KMS-11 (cell line): ENCODE results near the gene SLC9A5.

Experiments used
- H2AFZ ChIP-seq: fragments of 200-600 bp; sonication (generic); 2 replicates; pipeline ENCODE4 v1.6.1; 2016; ENCODE audit warnings: antibody characterized with exemption, mixed run types, low read depth
- H3K27ac ChIP-seq: fragments of 200-600 bp; sonication (generic); 2 replicates; pipeline ENCODE4 v1.6.1; 2016; ENCODE audit warnings: mild to moderate bottlenecking, mixed run types
- H3K27me3 ChIP-seq: fragments of 200-600 bp; sonication (generic); 2 replicates; pipeline ENCODE4 v1.6.1; 2017; ENCODE audit warnings: mild to moderate bottlenecking, low read depth, mixed run types, moderate library complexity; ENCODE audit not compliant: insufficient read depth
- H3K36me3 ChIP-seq: fragments of 200-600 bp; sonication (generic); 2 replicates; pipeline ENCODE4 v1.6.1; 2017; ENCODE audit warnings: mild to moderate bottlenecking, mixed run types; ENCODE audit not compliant: insufficient read depth
- H3K4me1 ChIP-seq: fragments of 200-600 bp; sonication (generic); 2 replicates; pipeline ENCODE4 v1.6.1; 2016; ENCODE audit warnings: mild to moderate bottlenecking, low read depth, mixed run types; ENCODE audit not compliant: poor library complexity, severe bottlenecking
- H3K4me2 ChIP-seq: fragments of 200-600 bp; sonication (generic); 2 replicates; pipeline ENCODE4 v1.7.0; 2016; ENCODE audit warnings: mild to moderate bottlenecking, mixed run types
- H3K4me3 ChIP-seq: fragments of 200-600 bp; sonication (generic); IDR thresholded peaks from 2 replicates; pipeline ENCODE4 v1.6.1; 2017; ENCODE audit warnings: low read depth, low read length, mixed read lengths; ENCODE audit not compliant: insufficient read depth
- H3K79me2 ChIP-seq: fragments of 200-600 bp; sonication (generic); 2 replicates; pipeline ENCODE4 v1.6.1; 2016; ENCODE audit warnings: low read depth, mixed run types; ENCODE audit not compliant: insufficient read depth
- H3K9ac ChIP-seq: fragments of 200-600 bp; sonication (generic); 2 replicates; pipeline ENCODE4 v1.6.1; 2016; ENCODE audit warnings: mild to moderate bottlenecking, mixed run types
- H4K20me1 ChIP-seq: fragments of 200-600 bp; sonication (generic); 2 replicates; pipeline ENCODE4 v1.6.1; 2016; ENCODE audit warnings: mild to moderate bottlenecking, mixed run types; ENCODE audit not compliant: insufficient read depth
- CTCF ChIP-seq: fragments of 200-600 bp; sonication (generic); conservative IDR thresholded peaks from 2 replicates; pipeline ENCODE4 v1.6.1; 2017; ENCODE audit warnings: low read depth, mild to moderate bottlenecking, antibody characterized with exemption, low read length, moderate library complexity, mixed read lengths

SLC9A5 gene

GRCh38 chr16:67226295-67226803 lies 22.4 kb upstream of the SLC9A5 start:
- no peaks in the 10 kb centered on the region for H3K36me3 ChIP-seq
- no peak for TF ChIP-seq CTCF
- no peak overlapping the region for H3K4me3 ChIP-seq
- peaks cover 16% of the 10 kb centered on the region for H3K79me2 ChIP-seq
- H3K27ac ChIP-seq = no peak overlapping the region
- H3K9ac ChIP-seq = peak overlapping the region; percentile 39; the same call in 1 of the 2 replicates
- H3K4me2 ChIP-seq = peak overlapping the region; percentile 86
- no peaks in the 10 kb centered on the region for H3K27me3 ChIP-seq
- peak overlapping the region; percentile 81 for H2AFZ ChIP-seq
- H3K4me1 ChIP-seq = peaks cover 10% of the 10 kb centered on the region
- H4K20me1 ChIP-seq = no peaks in the 10 kb centered on the region

- Histone ChIP-seq H2AFZ (peak within 1 kb of the TSS; percentile 81), H3K4me3 (no peak within 1 kb of the TSS), H3K4me1 (peaks cover 10% of the 10 kb centered on the region), H3K79me2 (peaks cover 16% of the 10 kb centered on the region), H3K27ac (peak within 1 kb of the TSS; percentile 31; the same call in 1 of the 2 replicates), H3K36me3 (no peaks in the 10 kb centered on the region), H3K27me3 (no peaks in the 10 kb centered on the region), H3K4me2 (peak within 1 kb of the TSS; percentile 94), H4K20me1 (no peaks in the 10 kb centered on the region), H3K9ac (peak within 1 kb of the TSS; percentile 50; the same call in 1 of the 2 replicates)
- no peak for TF ChIP-seq CTCF
These were observed 21.8 kb upstream of the SLC9A5 start, which contains the start of gene TMEM208 for GRCh38 chr16:67226804-67227566. Gene TMEM208 (plus strand): TSS chr16:67227130. CDS start chr16:67227219, 89 bp downstream.

- no peak overlapping the region for H3K4me3 ChIP-seq
- H2AFZ ChIP-seq = peak overlapping the region; percentile 52; the same call in 1 of the 2 replicates
- H3K36me3 ChIP-seq = no peaks in the 10 kb centered on the region
- peaks cover 10% of the 10 kb centered on the region for H3K4me1 ChIP-seq
- peak overlapping the region; percentile 94 for H3K4me2 ChIP-seq
- no peak for TF ChIP-seq CTCF
- H3K79me2 ChIP-seq = peaks cover 16% of the 10 kb centered on the region
- no peaks in the 10 kb centered on the region for H4K20me1 ChIP-seq
- no peaks in the 10 kb centered on the region for H3K27me3 ChIP-seq
- H3K9ac ChIP-seq = peak overlapping the region; percentile 50; the same call in 1 of the 2 replicates
- peak overlapping the region; percentile 31; the same call in 1 of the 2 replicates for H3K27ac ChIP-seq
These were observed 21.2 kb upstream of the SLC9A5 start for GRCh38 chr16:67227567-67227921.

GRCh38 chr16:67228034-67228785 lies 20.6 kb upstream of the SLC9A5 start:
- Histone ChIP-seq H3K27ac (no peak overlapping the region), H2AFZ (no peak overlapping the region), H4K20me1 (no peaks in the 10 kb centered on the region), H3K9ac (peak overlapping the region; percentile 50; the same call in 1 of the 2 replicates), H3K36me3 (no peaks in the 10 kb centered on the region), H3K4me2 (peak overlapping the region; percentile 94), H3K4me3 (no peak overlapping the region), H3K4me1 (peaks cover 10% of the 10 kb centered on the region), H3K27me3 (no peaks in the 10 kb centered on the region), H3K79me2 (peaks cover 16% of the 10 kb centered on the region)
- TF ChIP-seq CTCF = no peak
